Epithelial cell of proximal tubule (primary cell): ENCODE results near the gene UBE2L3. TPM values are rescaled to one million over a fixed set of nuclear protein-coding genes. Genes with fewer than 3 reads are reported as not detected.
A peak's percentile ranks its signal among the peaks of the same experiment; 100 is the strongest.
"Not testable (repeated sequence)": the region's sequence is repeated elsewhere in the genome, so short reads cannot be mapped to it uniquely, and the experiment has no call there.

ENCODE experiments used
- DNase-seq: peaks from one replicate; pipeline ENCODE4 v3.0.0-alpha.2; 2011; ENCODE audit warnings: low read depth
- H3K4me3 ChIP-seq: 2 replicates; pipeline ENCODE4 v1.5.1; 2011; ENCODE audit warnings: low read depth, mild to moderate bottlenecking, low read length
- CTCF ChIP-seq: conservative IDR thresholded peaks from 2 replicates; pipeline ENCODE4 v1.5.1; 2012; ENCODE audit warnings: low read depth, mild to moderate bottlenecking, low read length
- total RNA-seq: library from RNA; depleted of rRNA; stranded (reverse); fragments of >200 nt; gene quantifications from 2 replicates; pipeline ENCODE4 v1.2.3, GENCODE V29; 2015

Gene UBE2L3
- total RNA-seq, 1 donor from 2014 or later, result 102 TPM

GRCh38 chr22:21642584-21643448 lies 75.3 kb downstream of the UBE2L3 start:
- TF ChIP-seq CTCF, result peak; percentile 65
- no peak for DNase-seq
- H3K4me3 ChIP-seq, result peak overlapping the region; percentile 80

- peak; percentile 18 for TF ChIP-seq CTCF
- no peak for DNase-seq
- H3K4me3 ChIP-seq, result peak overlapping the region; percentile 80
These were observed 76.2 kb downstream of the UBE2L3 start for GRCh38 chr22:21643533-21644357.

GRCh38 chr22:21645513-21645912 lies 78.0 kb downstream of the UBE2L3 start:
- not testable (repeated sequence) for H3K4me3 ChIP-seq, DNase-seq

GRCh38 chr22:21646608-21647590 lies 79.4 kb downstream of the UBE2L3 start:
- no peak overlapping the region for H3K4me3 ChIP-seq
- peak; percentile 26 for DNase-seq
- peak; percentile 90 for TF ChIP-seq CTCF

GRCh38 chr22:21650280-21650679 lies 82.8 kb downstream of the UBE2L3 start:
- DNase-seq, result no peak
- H3K4me3 ChIP-seq, result no peak overlapping the region
- no peak for TF ChIP-seq CTCF

GRCh38 chr22:21650823-21651520 lies 83.5 kb downstream of the UBE2L3 start:
- no peak for TF ChIP-seq CTCF
- no peak for DNase-seq
- H3K4me3 ChIP-seq, result peak overlapping the region; percentile 85
